Myocyte (in vitro differentiated cells): ENCODE data around the gene MMP24. TPM values are rescaled to one million over a fixed set of nuclear protein-coding genes. Genes with fewer than 3 reads are reported as not detected.
A peak's percentile ranks its signal among the peaks of the same experiment; 100 is the strongest.
"Not testable (repeated sequence)": the region's sequence is repeated elsewhere in the genome, so short reads cannot be mapped to it uniquely, and the experiment has no call there.

Experiments used
- DNase-seq: peaks from one replicate; pipeline ENCODE4 v3.0.0-alpha.2; 2012; ENCODE audit warnings: low read depth
- total RNA-seq: library from RNA; depleted of rRNA; stranded (reverse); fragments of >200 nt; gene quantifications from 2 replicates; pipeline ENCODE4 v1.2.3, GENCODE V29; 2014

Gene MMP24
- total RNA-seq, 1 donor from 2014 or later = 0.29 TPM

GRCh38 chr20:35216541-35216940 lies 9.9 kb upstream of the MMP24 start:
- no peak for DNase-seq

GRCh38 chr20:35223941-35224340 lies 2.5 kb upstream of the MMP24 start:
- no peak for DNase-seq

- no peak for DNase-seq
These were observed 2.0 kb upstream of the MMP24 start for GRCh38 chr20:35224536-35224935.

- DNase-seq = no peak
These were observed 968 bp upstream of the MMP24 start for GRCh38 chr20:35225319-35226125.

GRCh38 chr20:35226884-35227681 lies 593 bp downstream of the MMP24 start:
- peak; percentile 64 for DNase-seq

GRCh38 chr20:35232575-35232974 lies 6.1 kb downstream of the MMP24 start:
- DNase-seq = no peak

- DNase-seq = peak; percentile 13
These were observed 9.4 kb downstream of the MMP24 start for GRCh38 chr20:35235881-35236280.

- no peak for DNase-seq
These were observed 11.0 kb downstream of the MMP24 start for GRCh38 chr20:35237486-35237885.

- no peak for DNase-seq
These were observed 11.7 kb downstream of the MMP24 start for GRCh38 chr20:35238170-35238569.

- no peak for DNase-seq
These were observed 12.2 kb downstream of the MMP24 start for GRCh38 chr20:35238735-35239134.

GRCh38 chr20:35240083-35240810 lies 13.8 kb downstream of the MMP24 start:
- DNase-seq = no peak

- DNase-seq = peak; percentile 22
These were observed 14.4 kb downstream of the MMP24 start for GRCh38 chr20:35240811-35241293.

- DNase-seq = no peak
These were observed 16.8 kb downstream of the MMP24 start for GRCh38 chr20:35243317-35243716.

- DNase-seq = no peak
These were observed 17.5 kb downstream of the MMP24 start for GRCh38 chr20:35243986-35244385.

GRCh38 chr20:35246723-35247122 lies 20.2 kb downstream of the MMP24 start:
- DNase-seq = no peak

- DNase-seq = peak; percentile 30
These were observed 22.4 kb downstream of the MMP24 start for GRCh38 chr20:35248641-35249475.

GRCh38 chr20:35251613-35251940 lies 25.1 kb downstream of the MMP24 start:
- DNase-seq = no peak

- no peak for DNase-seq
These were observed 25.6 kb downstream of the MMP24 start for GRCh38 chr20:35252037-35252461.

GRCh38 chr20:35252598-35252997 lies 26.1 kb downstream of the MMP24 start:
- not testable (repeated sequence) for DNase-seq

- no peak for DNase-seq
These were observed 26.5 kb downstream of the MMP24 start for GRCh38 chr20:35253010-35253409.
